Progenitor cell of endocrine pancreas (in vitro differentiated cells): ENCODE data around the gene ZNF532. TPM values are rescaled to one million over a fixed set of nuclear protein-coding genes. Genes with fewer than 3 reads are reported as not detected.

Experiments used
- DNase-seq: peaks from one replicate; pipeline ENCODE4 v3.0.0; 2021; ENCODE audit warnings: low spot score; ENCODE audit not compliant: unreplicated experiment
- H3K27ac Mint-ChIP-seq: 2 replicates; pipeline ENCODE4 v1.8.0; 2021; ENCODE audit warnings: mild to moderate bottlenecking, moderate library complexity, mixed read lengths
- H3K27me3 Mint-ChIP-seq: 2 replicates; pipeline ENCODE4 v1.8.0; 2021; ENCODE audit warnings: mixed read lengths
- H3K36me3 Mint-ChIP-seq: 2 replicates; pipeline ENCODE4 v1.8.0; 2022; ENCODE audit warnings: mixed read lengths; ENCODE audit not compliant: insufficient read depth
- H3K4me1 Mint-ChIP-seq: 2 replicates; pipeline ENCODE4 v1.8.0; 2021; ENCODE audit warnings: low read depth, mixed read lengths
- H3K4me3 Mint-ChIP-seq: 2 replicates; pipeline ENCODE4 v1.8.0; 2021; ENCODE audit warnings: low read depth, mild to moderate bottlenecking, moderate library complexity, mixed read lengths
- H3K9me3 Mint-ChIP-seq: 2 replicates; pipeline ENCODE4 v1.8.0; 2021; ENCODE audit warnings: low read depth, mixed read lengths
- CTCF ChIP-seq: fragments of 200-600 bp; sonication (generic); IDR thresholded peaks from one replicate; pipeline ENCODE4 v1.5.0; 2021; ENCODE audit warnings: antibody characterized with exemption, mild to moderate bottlenecking; ENCODE audit not compliant: unreplicated experiment
- total RNA-seq: library from RNA; stranded (reverse); gene quantifications from 2 replicates; pipeline ENCODE4 v1.2.1, GENCODE V29; 2021

The ZNF532 gene
- total RNA-seq, 1 donor from 2014 or later, result 190 TPM

GRCh38 chr18:58896268-58896667, 31.6 kb downstream of the ZNF532 start:
- peaks cover 28% of the 10 kb centered on the region for H3K4me1 Mint-ChIP-seq

GRCh38 chr18:58896734-58897508, 32.2 kb downstream of the ZNF532 start:
- H3K4me1 Mint-ChIP-seq, result peaks cover 28% of the 10 kb centered on the region
- H3K9me3 Mint-ChIP-seq, result no peaks in the 10 kb centered on the region
- no peak overlapping the region for H3K4me3 Mint-ChIP-seq
- no peaks in the 10 kb centered on the region for H3K27me3 Mint-ChIP-seq
- H3K36me3 Mint-ChIP-seq, result peaks cover 21% of the 10 kb centered on the region
- DNase-seq, result no peak
- no peak for TF ChIP-seq CTCF
- H3K27ac Mint-ChIP-seq, result peak overlapping the region; percentile 69

More at GRCh38 chr18:58896268-58896667, 31.6 kb downstream of the ZNF532 start:
- TF ChIP-seq CTCF, result no peak
- Mint-ChIP-seq H3K36me3 (peaks cover 22% of the 10 kb centered on the region), H3K27me3 (no peaks in the 10 kb centered on the region), H3K4me3 (no peak overlapping the region), H3K27ac (peak overlapping the region; percentile 27), H3K9me3 (no peaks in the 10 kb centered on the region)
- no peak for DNase-seq

GRCh38 chr18:58898010-58898799, 33.5 kb downstream of the ZNF532 start:
- peaks cover 19% of the 10 kb centered on the region for H3K36me3 Mint-ChIP-seq
- no peak overlapping the region for H3K27ac Mint-ChIP-seq
- peaks cover 27% of the 10 kb centered on the region for H3K4me1 Mint-ChIP-seq
- H3K27me3 Mint-ChIP-seq, result no peaks in the 10 kb centered on the region
- H3K4me3 Mint-ChIP-seq, result no peak overlapping the region
- no peak for DNase-seq
- no peak for TF ChIP-seq CTCF
- no peaks in the 10 kb centered on the region for H3K9me3 Mint-ChIP-seq

GRCh38 chr18:58900015-58900649, 35.5 kb downstream of the ZNF532 start:
- Mint-ChIP-seq H3K27me3 (no peaks in the 10 kb centered on the region), H3K4me3 (no peak overlapping the region), H3K9me3 (no peaks in the 10 kb centered on the region), H3K36me3 (peaks cover 29% of the 10 kb centered on the region), H3K27ac (peak overlapping the region; percentile 86), H3K4me1 (peaks cover 19% of the 10 kb centered on the region)
- no peak for DNase-seq
- no peak for TF ChIP-seq CTCF

GRCh38 chr18:58901143-58901542, 36.5 kb downstream of the ZNF532 start:
- Mint-ChIP-seq H3K36me3 (peaks cover 35% of the 10 kb centered on the region), H3K4me1 (peaks cover 13% of the 10 kb centered on the region), H3K27me3 (no peaks in the 10 kb centered on the region), H3K9me3 (no peaks in the 10 kb centered on the region), H3K27ac (no peak overlapping the region), H3K4me3 (no peak overlapping the region)
- no peak for TF ChIP-seq CTCF
- no peak for DNase-seq
